Type B pancreatic cell (in vitro differentiated cells): ENCODE data around the gene TP53I3. TPM values are rescaled to one million over a fixed set of nuclear protein-coding genes. Genes with fewer than 3 reads are reported as not detected.

Source experiments
- DNase-seq: peaks from one replicate; pipeline ENCODE4 v3.0.0; 2021; ENCODE audit warnings: mixed read lengths; ENCODE audit not compliant: unreplicated experiment; ENCODE audit errors: extremely low spot score
- H3K27ac Mint-ChIP-seq: 2 replicates; pipeline ENCODE4 v1.8.0; 2021; ENCODE audit warnings: mild to moderate bottlenecking, mixed read lengths
- H3K27me3 Mint-ChIP-seq: 2 replicates; pipeline ENCODE4 v1.8.0; 2021; ENCODE audit warnings: mixed read lengths
- H3K36me3 Mint-ChIP-seq: 2 replicates; pipeline ENCODE4 v1.8.0; 2021; ENCODE audit warnings: mixed read lengths
- H3K4me1 Mint-ChIP-seq: one replicate; pipeline ENCODE4 v1.8.0; 2021; ENCODE audit warnings: mixed read lengths; ENCODE audit not compliant: unreplicated experiment
- H3K4me3 Mint-ChIP-seq: 2 replicates; pipeline ENCODE4 v1.8.0; 2021; ENCODE audit warnings: mild to moderate bottlenecking, mixed read lengths
- H3K9me3 Mint-ChIP-seq: 2 replicates; pipeline ENCODE4 v1.8.0; 2021; ENCODE audit warnings: mixed read lengths
- total RNA-seq: library from RNA; stranded (reverse); gene quantifications from 2 replicates; pipeline ENCODE4 v1.2.1, GENCODE V29; 2021; ENCODE audit warnings: low replicate concordance
- TF ChIP-seq, protein P1 (sequence below): fragments of 200-600 bp; sonication (generic); conservative IDR thresholded peaks from 2 replicates; pipeline ENCODE4 v1.5.0; 2021; ENCODE audit warnings: antibody characterized with exemption, mild to moderate bottlenecking

Gene TP53I3
- total RNA-seq, 1 donor from 2014 or later, result 74.0 TPM

DNA sequence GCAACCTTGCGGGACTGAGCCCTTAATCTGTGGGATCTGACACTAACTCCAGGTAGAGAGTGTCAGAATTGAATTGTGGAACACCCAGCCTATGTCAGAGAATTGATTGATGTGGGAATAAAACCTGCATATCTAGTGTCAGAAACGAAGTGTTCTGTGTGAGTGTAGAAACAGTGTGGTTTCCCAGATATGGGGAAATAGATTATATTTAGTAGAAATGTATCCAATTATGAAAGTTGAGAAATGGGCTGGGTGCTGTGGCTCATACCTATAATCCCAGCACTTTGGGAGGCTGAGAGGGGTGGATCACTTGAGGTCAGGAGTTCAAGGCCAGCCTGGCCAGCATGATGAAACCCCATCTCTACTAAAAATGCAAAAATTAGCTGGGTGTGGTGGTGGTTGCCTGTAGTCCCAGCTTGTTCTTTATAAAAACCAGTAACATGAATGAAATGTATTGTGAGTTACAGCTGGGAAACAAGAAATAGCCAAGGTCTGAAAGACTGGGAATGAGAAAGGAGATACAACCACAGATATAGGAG is 4.3 kb upstream of the TP53I3 start:
- Mint-ChIP-seq H3K9me3 (no peaks in the 10 kb centered on the region), H3K36me3 (no peaks in the 10 kb centered on the region), H3K27me3 (no peaks in the 10 kb centered on the region), H3K27ac (peak overlapping the region; percentile 85), H3K4me1 (peaks cover 9% of the 10 kb centered on the region), H3K4me3 (no peak overlapping the region)
- TF ChIP-seq, protein P1, sequence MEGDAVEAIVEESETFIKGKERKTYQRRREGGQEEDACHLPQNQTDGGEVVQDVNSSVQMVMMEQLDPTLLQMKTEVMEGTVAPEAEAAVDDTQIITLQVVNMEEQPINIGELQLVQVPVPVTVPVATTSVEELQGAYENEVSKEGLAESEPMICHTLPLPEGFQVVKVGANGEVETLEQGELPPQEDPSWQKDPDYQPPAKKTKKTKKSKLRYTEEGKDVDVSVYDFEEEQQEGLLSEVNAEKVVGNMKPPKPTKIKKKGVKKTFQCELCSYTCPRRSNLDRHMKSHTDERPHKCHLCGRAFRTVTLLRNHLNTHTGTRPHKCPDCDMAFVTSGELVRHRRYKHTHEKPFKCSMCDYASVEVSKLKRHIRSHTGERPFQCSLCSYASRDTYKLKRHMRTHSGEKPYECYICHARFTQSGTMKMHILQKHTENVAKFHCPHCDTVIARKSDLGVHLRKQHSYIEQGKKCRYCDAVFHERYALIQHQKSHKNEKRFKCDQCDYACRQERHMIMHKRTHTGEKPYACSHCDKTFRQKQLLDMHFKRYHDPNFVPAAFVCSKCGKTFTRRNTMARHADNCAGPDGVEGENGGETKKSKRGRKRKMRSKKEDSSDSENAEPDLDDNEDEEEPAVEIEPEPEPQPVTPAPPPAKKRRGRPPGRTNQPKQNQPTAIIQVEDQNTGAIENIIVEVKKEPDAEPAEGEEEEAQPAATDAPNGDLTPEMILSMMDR, result no peak
- DNase-seq, result no peak

DNA sequence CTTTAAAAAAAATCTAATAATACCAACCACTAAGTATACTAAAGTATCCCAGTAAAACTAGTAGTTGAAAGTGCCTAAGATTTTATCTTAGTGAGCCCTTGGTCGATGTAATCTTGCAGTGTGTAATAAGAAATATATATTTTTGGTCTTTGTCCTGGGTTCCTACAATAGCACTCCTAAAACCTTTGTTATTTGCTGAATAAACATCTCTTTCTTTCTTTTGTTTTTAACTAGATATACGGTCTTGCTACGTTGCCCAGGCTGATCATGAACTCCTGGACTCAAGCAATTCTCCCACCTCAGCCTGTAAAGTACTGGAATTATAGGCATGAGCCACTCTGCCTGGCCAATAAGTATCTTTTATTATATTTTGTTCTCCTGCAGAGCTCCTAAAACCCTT is 2.4 kb upstream of the TP53I3 start:
- H3K4me1 Mint-ChIP-seq, result peaks cover 15% of the 10 kb centered on the region
- no peaks in the 10 kb centered on the region for H3K9me3 Mint-ChIP-seq
- no peak for DNase-seq
- H3K27me3 Mint-ChIP-seq, result no peaks in the 10 kb centered on the region
- peaks cover 10% of the 10 kb centered on the region for H3K36me3 Mint-ChIP-seq
- H3K27ac Mint-ChIP-seq, result no peak overlapping the region
- TF ChIP-seq, protein P1, result no peak
- no peak overlapping the region for H3K4me3 Mint-ChIP-seq

DNA sequence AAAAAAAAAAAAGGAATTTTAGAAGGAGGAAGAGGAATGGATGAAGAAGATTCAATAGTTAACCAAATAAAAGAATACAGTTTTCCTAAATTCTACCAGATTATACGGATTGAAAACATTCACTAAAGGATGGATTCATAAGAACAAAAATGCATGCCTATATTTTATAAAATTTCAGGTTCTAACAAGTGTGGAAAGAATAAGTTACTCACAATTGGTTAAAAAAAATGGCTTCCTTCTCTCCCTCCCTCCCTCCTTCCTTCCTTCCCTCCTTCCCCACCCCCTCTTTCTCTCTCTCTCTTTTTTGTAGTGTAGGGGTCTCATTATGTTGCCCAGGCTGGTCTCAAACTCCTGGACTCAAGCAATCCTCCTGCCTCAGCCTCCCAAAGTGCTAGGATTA is 1.6 kb upstream of the TP53I3 start:
- Mint-ChIP-seq H3K27me3 (no peaks in the 10 kb centered on the region), H3K27ac (no peak overlapping the region), H3K4me1 (peaks cover 16% of the 10 kb centered on the region), H3K4me3 (peak overlapping the region; percentile 79), H3K36me3 (peaks cover 13% of the 10 kb centered on the region), H3K9me3 (no peaks in the 10 kb centered on the region)
- DNase-seq, result no peak
- TF ChIP-seq, protein P1, result no peak

DNA sequence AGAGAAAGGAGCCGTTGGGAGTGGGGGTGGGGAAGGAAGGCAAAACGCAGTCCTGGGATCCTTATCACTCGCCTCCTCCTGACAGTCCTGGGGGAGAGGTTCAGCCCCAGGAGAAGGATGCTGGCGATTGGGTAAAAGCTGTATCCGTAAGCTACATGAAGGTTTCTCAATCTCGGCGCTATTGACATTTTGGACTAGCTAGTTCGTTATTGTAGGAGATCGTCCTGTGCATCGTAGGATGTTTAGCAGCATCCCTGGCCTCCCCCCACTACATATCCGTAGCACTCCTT is 511 bp upstream of the TP53I3 start:
- no peaks in the 10 kb centered on the region for H3K27me3 Mint-ChIP-seq
- H3K27ac Mint-ChIP-seq, result peak overlapping the region; percentile 98
- peaks cover 16% of the 10 kb centered on the region for H3K4me1 Mint-ChIP-seq
- DNase-seq, result no peak
- peaks cover 15% of the 10 kb centered on the region for H3K36me3 Mint-ChIP-seq
- TF ChIP-seq, protein P1, result no peak
- no peaks in the 10 kb centered on the region for H3K9me3 Mint-ChIP-seq
- H3K4me3 Mint-ChIP-seq, result peak overlapping the region; percentile 96

DNA sequence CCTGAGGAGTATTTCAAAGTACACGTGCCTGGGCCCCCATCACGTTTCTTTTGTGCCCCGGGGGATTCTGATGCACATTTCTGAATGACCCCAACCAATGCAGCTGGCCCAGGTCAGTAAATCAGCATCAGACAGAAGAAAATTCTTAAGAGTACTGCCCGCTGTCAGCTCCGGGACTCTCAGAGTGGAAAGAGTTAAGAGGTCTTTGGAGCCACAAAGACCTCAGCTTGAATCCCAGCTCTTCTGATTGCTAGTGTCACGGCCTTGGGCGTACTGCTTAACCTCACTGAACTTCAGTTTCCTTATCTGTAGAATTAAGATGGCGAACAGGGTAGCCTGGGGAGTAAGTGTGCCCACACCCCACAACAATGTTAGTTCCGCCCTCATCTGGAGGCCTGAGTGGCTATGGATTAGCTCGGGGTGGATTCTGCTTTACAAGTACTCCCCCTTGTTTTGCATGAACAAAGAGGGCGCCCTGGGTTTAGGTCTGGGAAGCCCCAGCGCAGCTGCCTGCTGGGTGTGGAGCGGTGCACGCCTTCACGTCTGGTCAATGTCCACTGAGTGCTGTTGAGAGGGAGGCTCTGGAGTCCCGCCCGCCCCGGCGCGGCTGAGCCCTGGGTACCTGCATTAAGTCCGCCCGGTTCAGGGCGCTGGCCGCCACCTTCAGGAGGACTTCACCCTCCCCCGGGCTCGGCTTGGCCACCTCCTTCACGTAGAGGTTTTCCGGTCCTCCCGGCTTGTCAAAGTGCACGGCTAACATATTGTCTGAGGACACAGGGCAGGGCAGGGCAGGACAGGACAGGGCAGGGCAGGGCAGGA is 858 bp downstream of the TP53I3 start:
- Mint-ChIP-seq H3K36me3 (peaks cover 22% of the 10 kb centered on the region), H3K4me3 (peak overlapping the region; percentile 96), H3K4me1 (peaks cover 16% of the 10 kb centered on the region), H3K27me3 (no peaks in the 10 kb centered on the region), H3K9me3 (no peaks in the 10 kb centered on the region), H3K27ac (peak overlapping the region; percentile 98)
- DNase-seq, result no peak
- TF ChIP-seq, protein P1, result no peak
